SU-DHL-6 (cell line): ENCODE measurements around the gene ZCCHC24.

Experiments
- H2AFZ ChIP-seq: fragments of 200-600 bp; sonication (generic); 2 replicates; pipeline ENCODE4 v1.6.1; 2014; ENCODE audit warnings: low read depth, mild to moderate bottlenecking, moderate library complexity, mixed read lengths, antibody characterized with exemption, low read length; ENCODE audit not compliant: severe bottlenecking
- H3F3A ChIP-seq: fragments of 200-600 bp; shearing (Covaris generic); 2 replicates; pipeline ENCODE4 v1.6.0; 2016; ENCODE audit warnings: antibody characterized with exemption, mild to moderate bottlenecking; ENCODE audit not compliant: insufficient read depth
- H3K27ac ChIP-seq: fragments of 200-600 bp; sonication (generic); 2 replicates; pipeline ENCODE4 v1.5.1; 2016; ENCODE audit warnings: low read depth, mild to moderate bottlenecking, low read length, moderate library complexity, mixed read lengths
- H3K27me3 ChIP-seq: fragments of 200-600 bp; sonication (generic), shearing (Covaris generic); 2 replicates; pipeline ENCODE4 v1.6.0; 2014; ENCODE audit warnings: mild to moderate bottlenecking, low read length
- H3K36me3 ChIP-seq: fragments of 200-600 bp; sonication (generic); 2 replicates; pipeline ENCODE4 v1.6.1; 2014; ENCODE audit warnings: mild to moderate bottlenecking, low read length, mixed read lengths
- H3K4me2 ChIP-seq: fragments of 300-600, 200-600 bp; shearing (Covaris generic), sonication (generic); 2 replicates; pipeline ENCODE4 v1.6.0; 2014; ENCODE audit warnings: low read length, low read depth, mild to moderate bottlenecking; ENCODE audit not compliant: poor library complexity, severe bottlenecking
- H3K4me3 ChIP-seq: fragments of 200-600 bp; sonication (generic); 2 replicates; pipeline ENCODE4 v1.5.1; 2014; ENCODE audit warnings: antibody characterized with exemption, low read length, mild to moderate bottlenecking, mixed read lengths; ENCODE audit not compliant: insufficient read depth, poor library complexity, severe bottlenecking
- H3K79me2 ChIP-seq: fragments of 200-600 bp; sonication (generic); 2 replicates; pipeline ENCODE4 v1.6.1; 2014; ENCODE audit warnings: mild to moderate bottlenecking, low read length, moderate library complexity; ENCODE audit not compliant: insufficient read depth
- H3K9ac ChIP-seq: fragments of 200-600 bp; sonication (generic); 2 replicates; pipeline ENCODE4 v1.7.0; 2014; ENCODE audit warnings: mild to moderate bottlenecking, low read length
- H3K9me2 ChIP-seq: fragments of 200-600 bp; sonication (generic); replicated peaks from 2 replicates; pipeline ENCODE4 v1.6.1; 2014; ENCODE audit warnings: low read length; ENCODE audit not compliant: insufficient read depth
- H3K9me3 ChIP-seq: fragments of 200-600 bp; sonication (generic); 2 replicates; pipeline ENCODE4 v1.6.1; 2014; ENCODE audit warnings: low read length, mixed read lengths; ENCODE audit not compliant: insufficient read depth
- H4K20me1 ChIP-seq: fragments of 200-600 bp; sonication (generic); 2 replicates; pipeline ENCODE4 v1.6.1; 2014; ENCODE audit warnings: low read depth, mild to moderate bottlenecking, antibody characterized with exemption, low read length, moderate library complexity, mixed read lengths
- CTCF ChIP-seq: fragments of 200-600 bp; sonication (generic); IDR thresholded peaks from one replicate; pipeline ENCODE4 v1.5.1; 2017; ENCODE audit warnings: antibody characterized with exemption, mild to moderate bottlenecking, low read length, moderate library complexity; ENCODE audit not compliant: insufficient read depth, poor library complexity, severe bottlenecking
- EZH2phosphoT487 ChIP-seq: fragments of 200-600 bp; sonication (generic), shearing (Covaris generic); conservative IDR thresholded peaks from 2 replicates; pipeline ENCODE4 v1.6.1; 2018; ENCODE audit warnings: mild to moderate bottlenecking, antibody characterized with exemption, low read length, moderate library complexity, mixed read lengths

The ZCCHC24 gene

GRCh38 chr10:79378647-79379511 is 66.5 kb downstream of the ZCCHC24 start:
- no peak for TF ChIP-seq EZH2phosphoT487
- no peak for TF ChIP-seq CTCF
- no peaks in the 10 kb centered on the region for H3K9me3 ChIP-seq
- H3K79me2 ChIP-seq, result no peaks in the 10 kb centered on the region
- no peak overlapping the region for H3K27ac ChIP-seq
- no peaks in the 10 kb centered on the region for H4K20me1 ChIP-seq
- H3K4me2 ChIP-seq, result no peak overlapping the region
- H3F3A ChIP-seq, result no peaks in the 10 kb centered on the region
- H2AFZ ChIP-seq, result no peak overlapping the region
- no peak overlapping the region for H3K4me3 ChIP-seq
- no peaks in the 10 kb centered on the region for H3K9me2 ChIP-seq
- no peak overlapping the region for H3K9ac ChIP-seq
- no peaks in the 10 kb centered on the region for H3K36me3 ChIP-seq
- no peaks in the 10 kb centered on the region for H3K27me3 ChIP-seq

GRCh38 chr10:79378383-79378646 is 67.1 kb downstream of the ZCCHC24 start:
- no peaks in the 10 kb centered on the region for H3F3A ChIP-seq
- H3K4me2 ChIP-seq, result no peak overlapping the region
- H3K27ac ChIP-seq, result no peak overlapping the region
- H4K20me1 ChIP-seq, result no peaks in the 10 kb centered on the region
- no peak overlapping the region for H3K4me3 ChIP-seq
- no peak overlapping the region for H3K9ac ChIP-seq
- H3K79me2 ChIP-seq, result no peaks in the 10 kb centered on the region
- H3K9me3 ChIP-seq, result no peaks in the 10 kb centered on the region
- H3K9me2 ChIP-seq, result no peaks in the 10 kb centered on the region
- no peaks in the 10 kb centered on the region for H3K27me3 ChIP-seq
- no peaks in the 10 kb centered on the region for H3K36me3 ChIP-seq
- no peak for TF ChIP-seq EZH2phosphoT487
- no peak for TF ChIP-seq CTCF
- H2AFZ ChIP-seq, result no peak overlapping the region

- Histone ChIP-seq H2AFZ (no peak overlapping the region), H3K4me3 (no peak overlapping the region), H3K9me2 (no peaks in the 10 kb centered on the region), H3F3A (no peaks in the 10 kb centered on the region), H4K20me1 (no peaks in the 10 kb centered on the region), H3K79me2 (no peaks in the 10 kb centered on the region), H3K27ac (no peak overlapping the region), H3K36me3 (no peaks in the 10 kb centered on the region), H3K9me3 (no peaks in the 10 kb centered on the region), H3K4me2 (no peak overlapping the region), H3K27me3 (no peaks in the 10 kb centered on the region), H3K9ac (no peak overlapping the region)
- TF ChIP-seq CTCF (no peak), EZH2phosphoT487 (no peak)
Observed at GRCh38 chr10:79377557-79378382, 67.7 kb downstream of the ZCCHC24 start.
